ENCODE measurements around the gene MEGF8. TPM values are rescaled to one million over a fixed set of nuclear protein-coding genes. Genes with fewer than 3 reads are reported as not detected.

The MEGF8 gene
- total and polyA plus RNA-seq, 10 of the 15 experiments (the other 5 are each of a cell fraction or from before 2014, with no cell fraction given): 0.43 to 12.8 (median 2.7) TPM

DNA sequence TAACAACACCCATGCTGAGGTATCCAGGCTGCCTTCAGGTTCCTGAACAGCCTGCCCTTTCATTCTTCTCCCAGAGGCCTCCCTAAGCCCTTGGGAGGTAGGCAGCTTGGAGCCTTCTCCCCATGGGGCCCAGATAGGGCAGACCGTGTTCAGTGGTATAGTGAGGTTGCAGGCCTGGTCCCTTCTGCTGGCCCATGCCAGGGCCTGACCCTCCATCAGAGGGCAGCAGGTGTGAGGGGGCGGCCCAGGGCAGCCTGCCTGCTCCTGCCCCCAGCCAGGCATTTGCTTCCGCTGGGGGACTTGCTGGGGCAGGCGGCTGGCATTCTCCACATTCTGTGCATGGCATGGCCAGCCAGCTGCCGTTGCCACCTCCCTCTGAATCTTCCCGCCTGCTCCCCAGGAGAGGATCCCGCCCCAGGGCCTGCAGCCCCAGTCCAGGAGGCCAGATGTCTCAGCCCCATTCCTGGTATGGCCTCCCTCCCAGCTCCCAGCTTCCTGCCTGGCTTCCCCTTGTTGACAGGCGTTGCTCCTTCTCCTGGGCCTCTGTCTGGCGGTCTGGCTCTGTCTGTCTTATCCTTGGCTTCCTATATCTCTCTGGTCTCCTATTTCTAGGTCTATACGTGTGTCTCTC is 47.5 kb upstream of the MEGF8 start:
- no peak overlapping the region; the same call in 1 of the 2 replicates for H3K9ac ChIP-seq (ENCODE audit: control insufficient read depth, insufficient read depth, low read length)
- RAD21 ChIA-PET (ENCODE audit: unreplicated experiment): interaction anchor here (1.6 to 5.5 kb wide), 4 partner anchors 33 to 163 kb away, joined by 5 to 82 read pairs (median 7); partner anchors contain the start of genes GSK3A and ZNF526
- H3K4me3 ChIP-seq: no peak overlapping the region
- H3K79me2 ChIP-seq (ENCODE audit: control insufficient read depth, insufficient read depth, low read length): peaks cover 22% of the 10 kb centered on the region
- no peak overlapping the region for H2AFZ ChIP-seq (ENCODE audit: control insufficient read depth, low read depth, low read length)
- in situ Hi-C loops (cut with MboI) (loop anchor here (5.0 kb wide), 1 partner anchor 146 kb away; the partner anchor contains the start of gene POU2F2), intact Hi-C loops (cut with micrococcal nuclease; ENCODE audit: unreplicated experiment) (no loop called here)
- H4K20me1 ChIP-seq (ENCODE audit: control insufficient read depth, insufficient read depth): no peaks in the 10 kb centered on the region; the same call in 1 of the 2 replicates
- H3K4me2 ChIP-seq (ENCODE audit: control insufficient read depth, insufficient read depth): no peak overlapping the region
- no peak for DNase-seq (ENCODE audit: low read depth, low spot score)
- CTCF ChIA-PET: interaction anchor here (0.9 to 6.7 kb wide), 5 partner anchors 15 to 168 kb away, joined by 3 to 111 read pairs (median 8); partner anchors contain the start of genes GSK3A and ZNF526
- peaks cover 48% of the 10 kb centered on the region for H3K4me1 ChIP-seq (ENCODE audit: control insufficient read depth, insufficient read depth, low read length)
- peaks cover 3 to 11% of the 10 kb centered on the region in 2 experiments; a peak in 3 of 4 replicates for H3K36me3 ChIP-seq (ENCODE audit: control insufficient read depth in 2 of 2, insufficient read depth in 2 of 2, low read length in 1 of 2)
- no peaks in the 10 kb centered on the region for H3K27me3 ChIP-seq (replicated peaks in 1 of 2; ENCODE audit: control insufficient read depth in 2 of 2, insufficient read depth in 2 of 2, low read length in 1 of 2)
- H3K27ac ChIP-seq (ENCODE audit: control insufficient read depth, insufficient read depth): no peak overlapping the region
- POLR2A ChIA-PET: interaction anchor here (1.3 to 3.1 kb wide), 3 partner anchors 8 to 35 kb away, joined by 3 to 24 read pairs (median 5); partner anchors contain the start of gene CIC
- FAIRE-seq: no peak
- WGBS (ENCODE audit: insufficient coverage, insufficient replicate concordance, low lambda C conversion rate, missing lambda C conversion rate): 99% methylated on average over 9 of the region's 10 CpGs
- TF ChIP-seq, protein P1, sequence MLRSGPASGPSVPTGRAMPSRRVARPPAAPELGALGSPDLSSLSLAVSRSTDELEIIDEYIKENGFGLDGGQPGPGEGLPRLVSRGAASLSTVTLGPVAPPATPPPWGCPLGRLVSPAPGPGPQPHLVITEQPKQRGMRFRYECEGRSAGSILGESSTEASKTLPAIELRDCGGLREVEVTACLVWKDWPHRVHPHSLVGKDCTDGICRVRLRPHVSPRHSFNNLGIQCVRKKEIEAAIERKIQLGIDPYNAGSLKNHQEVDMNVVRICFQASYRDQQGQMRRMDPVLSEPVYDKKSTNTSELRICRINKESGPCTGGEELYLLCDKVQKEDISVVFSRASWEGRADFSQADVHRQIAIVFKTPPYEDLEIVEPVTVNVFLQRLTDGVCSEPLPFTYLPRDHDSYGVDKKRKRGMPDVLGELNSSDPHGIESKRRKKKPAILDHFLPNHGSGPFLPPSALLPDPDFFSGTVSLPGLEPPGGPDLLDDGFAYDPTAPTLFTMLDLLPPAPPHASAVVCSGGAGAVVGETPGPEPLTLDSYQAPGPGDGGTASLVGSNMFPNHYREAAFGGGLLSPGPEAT (IDR thresholded peaks at IDR 0.05; ENCODE audit: low read depth): no peak
- TF ChIP-seq DPF2 (IDR thresholded peaks at IDR 0.05) (no peak), MXI1 (IDR thresholded peaks at IDR 0.05; ENCODE audit: low read depth, low read length) (no peak), HCFC1 (IDR thresholded peaks at IDR 0.05; ENCODE audit: low read length) (no peak), IRF4 (IDR thresholded peaks at IDR 0.05; ENCODE audit: low read depth, low read length) (no peak)
- TF ChIP-seq, protein P2, sequence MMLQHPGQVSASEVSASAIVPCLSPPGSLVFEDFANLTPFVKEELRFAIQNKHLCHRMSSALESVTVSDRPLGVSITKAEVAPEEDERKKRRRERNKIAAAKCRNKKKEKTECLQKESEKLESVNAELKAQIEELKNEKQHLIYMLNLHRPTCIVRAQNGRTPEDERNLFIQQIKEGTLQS (IDR thresholded peaks at IDR 0.05; ENCODE audit: borderline replicate concordance, extremely low read depth, low read depth, low read length): no peak
- TF ChIP-seq, protein P3, sequence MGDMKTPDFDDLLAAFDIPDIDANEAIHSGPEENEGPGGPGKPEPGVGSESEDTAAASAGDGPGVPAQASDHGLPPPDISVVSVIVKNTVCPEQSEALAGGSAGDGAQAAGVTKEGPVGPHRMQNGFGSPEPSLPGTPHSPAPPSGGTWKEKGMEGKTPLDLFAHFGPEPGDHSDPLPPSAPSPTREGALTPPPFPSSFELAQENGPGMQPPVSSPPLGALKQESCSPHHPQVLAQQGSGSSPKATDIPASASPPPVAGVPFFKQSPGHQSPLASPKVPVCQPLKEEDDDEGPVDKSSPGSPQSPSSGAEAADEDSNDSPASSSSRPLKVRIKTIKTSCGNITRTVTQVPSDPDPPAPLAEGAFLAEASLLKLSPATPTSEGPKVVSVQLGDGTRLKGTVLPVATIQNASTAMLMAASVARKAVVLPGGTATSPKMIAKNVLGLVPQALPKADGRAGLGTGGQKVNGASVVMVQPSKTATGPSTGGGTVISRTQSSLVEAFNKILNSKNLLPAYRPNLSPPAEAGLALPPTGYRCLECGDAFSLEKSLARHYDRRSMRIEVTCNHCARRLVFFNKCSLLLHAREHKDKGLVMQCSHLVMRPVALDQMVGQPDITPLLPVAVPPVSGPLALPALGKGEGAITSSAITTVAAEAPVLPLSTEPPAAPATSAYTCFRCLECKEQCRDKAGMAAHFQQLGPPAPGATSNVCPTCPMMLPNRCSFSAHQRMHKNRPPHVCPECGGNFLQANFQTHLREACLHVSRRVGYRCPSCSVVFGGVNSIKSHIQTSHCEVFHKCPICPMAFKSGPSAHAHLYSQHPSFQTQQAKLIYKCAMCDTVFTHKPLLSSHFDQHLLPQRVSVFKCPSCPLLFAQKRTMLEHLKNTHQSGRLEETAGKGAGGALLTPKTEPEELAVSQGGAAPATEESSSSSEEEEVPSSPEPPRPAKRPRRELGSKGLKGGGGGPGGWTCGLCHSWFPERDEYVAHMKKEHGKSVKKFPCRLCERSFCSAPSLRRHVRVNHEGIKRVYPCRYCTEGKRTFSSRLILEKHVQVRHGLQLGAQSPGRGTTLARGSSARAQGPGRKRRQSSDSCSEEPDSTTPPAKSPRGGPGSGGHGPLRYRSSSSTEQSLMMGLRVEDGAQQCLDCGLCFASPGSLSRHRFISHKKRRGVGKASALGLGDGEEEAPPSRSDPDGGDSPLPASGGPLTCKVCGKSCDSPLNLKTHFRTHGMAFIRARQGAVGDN (IDR thresholded peaks at IDR 0.05): no peak
- TF ChIP-seq, protein P4, sequence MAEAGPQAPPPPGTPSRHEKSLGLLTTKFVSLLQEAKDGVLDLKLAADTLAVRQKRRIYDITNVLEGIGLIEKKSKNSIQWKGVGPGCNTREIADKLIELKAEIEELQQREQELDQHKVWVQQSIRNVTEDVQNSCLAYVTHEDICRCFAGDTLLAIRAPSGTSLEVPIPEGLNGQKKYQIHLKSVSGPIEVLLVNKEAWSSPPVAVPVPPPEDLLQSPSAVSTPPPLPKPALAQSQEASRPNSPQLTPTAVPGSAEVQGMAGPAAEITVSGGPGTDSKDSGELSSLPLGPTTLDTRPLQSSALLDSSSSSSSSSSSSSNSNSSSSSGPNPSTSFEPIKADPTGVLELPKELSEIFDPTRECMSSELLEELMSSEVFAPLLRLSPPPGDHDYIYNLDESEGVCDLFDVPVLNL (IDR thresholded peaks at IDR 0.05; ENCODE audit: low read depth, low read length): no peak
- TF ChIP-seq, protein P5, sequence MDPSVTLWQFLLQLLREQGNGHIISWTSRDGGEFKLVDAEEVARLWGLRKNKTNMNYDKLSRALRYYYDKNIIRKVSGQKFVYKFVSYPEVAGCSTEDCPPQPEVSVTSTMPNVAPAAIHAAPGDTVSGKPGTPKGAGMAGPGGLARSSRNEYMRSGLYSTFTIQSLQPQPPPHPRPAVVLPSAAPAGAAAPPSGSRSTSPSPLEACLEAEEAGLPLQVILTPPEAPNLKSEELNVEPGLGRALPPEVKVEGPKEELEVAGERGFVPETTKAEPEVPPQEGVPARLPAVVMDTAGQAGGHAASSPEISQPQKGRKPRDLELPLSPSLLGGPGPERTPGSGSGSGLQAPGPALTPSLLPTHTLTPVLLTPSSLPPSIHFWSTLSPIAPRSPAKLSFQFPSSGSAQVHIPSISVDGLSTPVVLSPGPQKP (IDR thresholded peaks at IDR 0.05; ENCODE audit: low read depth, low read length): no peak
- TF ChIP-seq, protein P6, sequence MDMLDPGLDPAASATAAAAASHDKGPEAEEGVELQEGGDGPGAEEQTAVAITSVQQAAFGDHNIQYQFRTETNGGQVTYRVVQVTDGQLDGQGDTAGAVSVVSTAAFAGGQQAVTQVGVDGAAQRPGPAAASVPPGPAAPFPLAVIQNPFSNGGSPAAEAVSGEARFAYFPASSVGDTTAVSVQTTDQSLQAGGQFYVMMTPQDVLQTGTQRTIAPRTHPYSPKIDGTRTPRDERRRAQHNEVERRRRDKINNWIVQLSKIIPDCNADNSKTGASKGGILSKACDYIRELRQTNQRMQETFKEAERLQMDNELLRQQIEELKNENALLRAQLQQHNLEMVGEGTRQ (IDR thresholded peaks at IDR 0.05; ENCODE audit: borderline replicate concordance, low read depth, low read length): no peak
- SMC1A ChIA-PET (ENCODE audit: uncharacterized antibody, unreplicated experiment): interaction anchor here (2.3 to 5.1 kb wide), 3 partner anchors 8 to 34 kb away, joined by 13 to 70 read pairs (median 24); partner anchors contain the start of genes CIC and GSK3A
- no peaks in the 10 kb centered on the region for H3K9me3 ChIP-seq (replicated peaks; ENCODE audit: control insufficient read depth, insufficient read depth, low read length)
- no TSS peak for BruUV-seq (replicated peaks)
- no peak for ATAC-seq

All from GM12878 (cell line).